ENCODE measurements around the gene TOMM70. TPM values are rescaled to one million over a fixed set of nuclear protein-coding genes. Genes with fewer than 3 reads are reported as not detected.

Gene TOMM70
- total and polyA plus RNA-seq, 2 of the 4 experiments (the other 2 are of a cell fraction), result 24.6 to 35.1 TPM

DNA sequence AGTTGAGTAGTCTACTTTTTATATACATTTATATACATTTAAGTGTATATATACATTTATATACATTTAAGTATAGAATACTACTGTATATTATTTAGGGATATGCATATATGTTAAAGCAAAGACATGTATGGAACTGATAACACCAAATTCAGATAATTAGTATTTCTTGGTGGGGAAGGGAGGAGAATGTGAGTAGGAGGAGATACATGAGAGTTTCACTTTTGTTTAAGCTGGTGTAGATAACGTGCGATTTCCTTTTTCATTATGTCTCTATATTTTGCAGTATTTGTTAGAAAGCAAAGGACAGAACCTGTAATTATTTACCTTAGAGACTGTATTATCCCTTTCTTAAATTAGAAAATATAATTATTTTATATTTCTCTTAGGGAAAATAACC, 83.0 kb downstream of the TOMM70 start:
- H2BK5ac ChIP-seq (ENCODE audit: low read depth, low read length, poor library complexity, severe bottlenecking), result peak overlapping the region; percentile 19
- no peak for TF ChIP-seq CHD1 (IDR thresholded peaks at IDR 0.05; ENCODE audit: low read depth, low read length)
- TF ChIP-seq NFE2L2 (IDR thresholded peaks at IDR 0.05; ENCODE audit: low read depth, low read length), result no peak
- no peak for TF ChIP-seq RCOR1 (IDR thresholded peaks at IDR 0.05; ENCODE audit: insufficient replicate concordance, low read length)
- dilution Hi-C loops (cut with HindIII; ENCODE audit: low sequenced_read_pairs, unreplicated experiment), result no loop called here
- H2BK120ac ChIP-seq (ENCODE audit: low read depth, low read length), result no peak overlapping the region
- POLR2A ChIA-PET (ENCODE audit: unreplicated experiment), result no interaction called here
- H3K4me2 ChIP-seq (ENCODE audit: low read depth, low read length), result no peak overlapping the region
- in situ Hi-C loops (cut with MboI; ENCODE audit: low sequenced_read_pairs), result loop anchor here (10.0 kb wide), 1 partner anchor 277 kb away; no protein-coding TSS in a partner anchor
- peaks cover 15% of the 10 kb centered on the region for H3K36me3 ChIP-seq (ENCODE audit: control insufficient read depth, insufficient read depth, low read length)
- no peaks in the 10 kb centered on the region for H3K27me3 ChIP-seq (ENCODE audit: control insufficient read depth, insufficient read depth, low read length)
- H2BK20ac ChIP-seq (ENCODE audit: low read depth, low read length), result no peak overlapping the region
- H3K9me3 ChIP-seq (ENCODE audit: control insufficient read depth, insufficient read depth, low read length), result no peaks in the 10 kb centered on the region
- no peak overlapping the region for H3K27ac ChIP-seq (ENCODE audit: insufficient read depth, low read length)
- DNase-seq, result no peak
- no peak overlapping the region for H4K91ac ChIP-seq (ENCODE audit: insufficient read depth, low read depth, low read length)
- CTCF ChIA-PET, result no interaction called here
- H2AK5ac ChIP-seq (ENCODE audit: low read depth, low read length), result no peak overlapping the region
- no peak overlapping the region for H3K23ac ChIP-seq (ENCODE audit: low read depth, low read length)
- H2AFZ ChIP-seq (replicated peaks; ENCODE audit: low read length, poor library complexity), result no peak overlapping the region
- WGBS, 2 experiments (ENCODE audit: extremely low coverage in 2 of 2, insufficient read length in 1 of 2), result no CpG with 5 or more reads among the region's 2 CpGs
- no peak overlapping the region for H3K56ac ChIP-seq (ENCODE audit: extremely low read depth, insufficient read depth, low read length)
- no peak for ATAC-seq (ENCODE audit: low read depth)
- H3K4me3 ChIP-seq (ENCODE audit: insufficient read depth, low read depth, low read length), result no peak overlapping the region
- no TSS peak for BruUV-seq (replicated peaks)
- no peak overlapping the region for H3K4ac ChIP-seq (ENCODE audit: low read depth, low read length)
- H4K8ac ChIP-seq (ENCODE audit: low read depth in 2 of 2, low read length in 2 of 2), result no peak overlapping the region
- H3K14ac ChIP-seq (replicated peaks; ENCODE audit: low read depth, low read length), result no peak overlapping the region
- H2AK9ac ChIP-seq (replicated peaks; ENCODE audit: low read depth, low read length, poor library complexity), result no peak overlapping the region
- intact Hi-C loops (cut with micrococcal nuclease), result loop anchor here (5.0 to 10.0 kb wide), 2 partner anchors 394 to 877 kb away; no protein-coding TSS in a partner anchor
- no peak overlapping the region for H2BK15ac ChIP-seq (ENCODE audit: low read depth, low read length)
- 0 out of 2 replicates have a peak, but pooled peaks cover 2% of the 10 kb centered on the region for H3K4me1 ChIP-seq (ENCODE audit: control insufficient read depth, insufficient read depth, low read length)
- no peak overlapping the region for H3K18ac ChIP-seq (ENCODE audit: low read depth, low read length)
- H3K79me1 ChIP-seq (ENCODE audit: low read depth in 1 of 2, low read length in 2 of 2), result peaks cover 0 to 4% of the 10 kb centered on the region in 2 experiments; a peak in 2 of 4 replicates
- no peaks in the 10 kb centered on the region for H3K9me1 ChIP-seq (ENCODE audit: insufficient read depth, low read length)
- no peak overlapping the region for H4K5ac ChIP-seq (ENCODE audit: low read depth, low read length)
- H4K20me1 ChIP-seq (ENCODE audit: insufficient read depth, low read length), result no peaks in the 10 kb centered on the region
- no peak overlapping the region for H3K9ac ChIP-seq (ENCODE audit: low read depth, low read length)

All from IMR-90 (cell line).